HG03103 (cell line): Measurements from ENCODE around the gene SET.
"Not testable (repeated sequence)": the region's sequence is repeated elsewhere in the genome, so short reads cannot be mapped to it uniquely, and the experiment has no call there.

Experiments
- ATAC-seq: cut with Tn5 transposase; IDR thresholded peaks from one replicate; pipeline ENCODE4 v1.9.1; 2021; ENCODE audit warnings: low read depth; ENCODE audit not compliant: unreplicated experiment

SET gene

DNA sequence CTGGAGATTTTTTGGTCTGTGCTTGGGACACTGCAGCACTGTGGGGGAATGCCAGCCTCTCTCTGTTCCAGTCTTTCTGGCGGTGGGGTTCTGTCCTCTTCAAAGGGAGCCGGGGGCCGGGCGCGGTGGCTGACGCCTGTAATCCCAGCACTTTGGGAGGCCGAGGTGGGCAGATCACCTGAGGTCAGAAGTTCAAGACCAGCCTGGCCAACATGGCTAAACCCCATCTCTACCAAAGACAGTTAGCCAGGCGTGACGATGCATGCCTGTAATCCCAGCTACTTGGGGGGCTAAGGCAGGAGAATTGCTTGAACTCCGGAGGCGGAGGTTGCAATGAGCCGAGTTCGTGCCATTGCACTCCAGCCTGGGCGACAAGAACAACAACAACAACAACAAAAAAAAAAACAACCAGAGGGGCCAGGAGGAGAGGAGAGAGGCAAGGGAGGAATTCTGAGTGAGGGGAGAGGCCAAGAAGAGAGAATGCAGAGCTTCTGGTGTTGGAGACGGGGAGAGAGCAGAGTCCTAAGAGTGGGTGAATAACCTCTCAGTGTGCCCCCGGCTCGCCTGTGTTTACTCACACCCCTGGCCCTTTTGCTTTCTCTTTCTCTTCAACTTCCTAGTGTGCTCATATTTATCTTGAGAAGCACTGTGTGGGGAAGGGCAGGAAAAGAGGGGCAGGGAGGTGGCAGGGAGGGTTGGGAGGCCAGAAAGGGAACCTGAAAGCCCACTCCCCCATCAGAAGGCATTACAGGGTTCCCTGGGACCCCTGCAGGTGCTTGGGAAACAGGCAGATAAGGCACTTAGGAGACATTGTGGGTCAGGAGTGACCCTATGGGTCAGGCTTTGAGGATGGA lies 3.2 kb upstream of the SET start:
- no peak for ATAC-seq

- ATAC-seq, result no peak
These were observed 1.6 kb upstream of the SET start for GRCh38 chr9:128687453-128687852.

- ATAC-seq, result peak; percentile 13
These were observed 312 bp downstream of the SET start for GRCh38 chr9:128689293-128689774.

- no peak for ATAC-seq
These were observed 1.0 kb downstream of the SET start for GRCh38 chr9:128689820-128690683.

DNA sequence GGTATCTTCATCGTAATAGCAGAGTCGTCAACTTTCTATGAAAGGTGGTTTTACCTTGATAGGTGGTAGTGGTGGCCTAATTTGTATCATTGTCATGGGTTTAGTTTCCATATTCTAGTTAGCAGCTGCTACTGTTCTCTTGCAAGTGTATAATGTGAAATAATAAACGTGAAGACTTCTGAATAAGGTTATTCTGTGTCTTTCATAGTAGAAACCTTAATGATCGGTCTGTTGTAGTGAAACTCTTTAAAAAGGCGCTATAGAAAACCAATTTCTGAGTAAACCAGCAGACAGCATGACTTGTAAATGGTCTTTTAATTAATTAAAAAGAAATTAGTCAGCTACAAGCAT lies 1.6 kb downstream of the SET start:
- no peak for ATAC-seq

- not testable (repeated sequence) for ATAC-seq
These were observed 4.7 kb downstream of the SET start for GRCh38 chr9:128693738-128694137.

DNA sequence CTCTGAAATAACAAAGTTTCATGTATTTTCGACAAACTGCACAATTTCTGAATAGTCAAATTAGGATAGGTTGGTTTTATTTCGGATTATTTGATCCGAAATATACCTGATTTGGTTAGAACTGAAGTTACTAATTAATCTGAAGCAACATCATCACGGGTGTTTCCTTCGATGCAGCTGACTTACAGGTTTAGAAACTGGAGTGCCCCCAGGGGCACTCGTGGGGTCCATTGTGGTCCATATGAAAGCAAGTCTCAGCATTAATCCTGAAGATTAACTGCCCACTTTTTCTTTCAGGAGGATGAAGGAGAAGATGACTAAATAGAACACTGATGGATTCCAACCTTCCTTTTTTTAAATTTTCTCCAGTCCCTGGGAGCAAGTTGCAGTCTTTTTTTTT lies 5.3 kb downstream of the SET start:
- ATAC-seq, result no peak

- ATAC-seq, result no peak
These were observed 8.1 kb downstream of the SET start for GRCh38 chr9:128696923-128697707.

- ATAC-seq, result not testable (repeated sequence)
These were observed 10.2 kb downstream of the SET start for GRCh38 chr9:128699096-128699795.

- ATAC-seq, result no peak
These were observed 12.3 kb downstream of the SET start for GRCh38 chr9:128701227-128701854.

DNA sequence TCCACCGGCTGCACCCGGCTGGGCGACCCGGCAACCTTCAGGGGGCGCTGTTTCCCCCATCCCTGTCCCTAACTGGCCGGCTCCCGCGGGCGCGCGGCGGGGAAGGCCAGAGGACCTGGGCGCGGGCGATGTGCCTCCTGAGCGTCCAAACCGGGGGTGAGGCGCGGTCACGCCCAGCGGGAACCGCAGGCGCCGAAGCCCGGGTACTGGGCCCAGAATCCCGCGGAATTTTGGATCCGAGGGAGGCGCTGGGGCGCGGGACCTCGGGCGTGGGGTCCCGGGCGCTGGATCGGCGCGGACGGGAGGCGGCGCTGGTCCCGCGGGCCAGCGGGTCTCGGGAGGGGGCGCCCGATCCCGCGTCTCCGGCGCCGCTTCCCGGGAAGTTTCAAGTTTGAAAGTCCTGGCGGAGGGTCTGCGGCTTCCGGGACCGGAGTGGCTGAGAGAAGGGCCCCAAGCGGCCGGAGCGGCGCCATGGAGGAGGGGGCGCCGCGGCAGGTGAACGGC lies 13.5 kb downstream of the SET start, which contains the start of gene PKN3:
TSS of gene PKN3 (plus strand) at position 59 of the 504 bp plus-strand sequence. CDS start at position 472, 413 bp downstream.
- peak; percentile 71 for ATAC-seq

DNA sequence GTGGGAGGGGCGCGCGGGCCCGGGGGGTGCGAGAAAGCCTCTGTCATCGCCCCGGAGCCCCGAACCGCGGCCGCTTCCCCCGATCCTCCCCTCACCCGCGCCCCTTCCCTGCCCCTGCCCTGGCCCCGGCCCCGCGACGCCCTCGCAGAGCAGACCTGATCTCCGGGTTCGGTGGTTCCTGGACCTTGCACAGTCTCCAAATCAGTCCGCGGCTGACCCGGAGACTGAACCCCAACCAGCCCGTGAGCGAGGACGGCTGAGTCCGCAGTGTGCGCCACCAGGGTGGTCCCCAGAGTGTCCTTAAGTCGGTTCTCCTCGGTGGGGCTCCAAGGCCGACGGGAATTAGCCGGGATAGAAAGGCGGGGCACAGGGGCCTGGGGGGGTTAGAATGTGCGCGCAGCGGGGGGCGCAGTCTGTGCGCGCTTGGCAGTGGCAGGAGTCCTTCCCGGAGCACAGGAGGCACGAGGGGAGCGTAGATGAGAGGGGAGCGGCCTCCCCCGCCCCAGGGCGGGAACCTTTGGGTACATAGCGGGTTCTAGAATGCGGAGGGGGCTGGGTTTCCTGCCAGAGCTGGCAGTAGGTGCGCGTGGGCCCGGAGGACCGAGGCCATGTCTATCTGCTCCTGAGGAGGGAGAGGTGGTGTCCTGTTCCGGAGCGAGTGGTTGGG lies 14.1 kb downstream of the SET start:
- no peak for ATAC-seq

DNA sequence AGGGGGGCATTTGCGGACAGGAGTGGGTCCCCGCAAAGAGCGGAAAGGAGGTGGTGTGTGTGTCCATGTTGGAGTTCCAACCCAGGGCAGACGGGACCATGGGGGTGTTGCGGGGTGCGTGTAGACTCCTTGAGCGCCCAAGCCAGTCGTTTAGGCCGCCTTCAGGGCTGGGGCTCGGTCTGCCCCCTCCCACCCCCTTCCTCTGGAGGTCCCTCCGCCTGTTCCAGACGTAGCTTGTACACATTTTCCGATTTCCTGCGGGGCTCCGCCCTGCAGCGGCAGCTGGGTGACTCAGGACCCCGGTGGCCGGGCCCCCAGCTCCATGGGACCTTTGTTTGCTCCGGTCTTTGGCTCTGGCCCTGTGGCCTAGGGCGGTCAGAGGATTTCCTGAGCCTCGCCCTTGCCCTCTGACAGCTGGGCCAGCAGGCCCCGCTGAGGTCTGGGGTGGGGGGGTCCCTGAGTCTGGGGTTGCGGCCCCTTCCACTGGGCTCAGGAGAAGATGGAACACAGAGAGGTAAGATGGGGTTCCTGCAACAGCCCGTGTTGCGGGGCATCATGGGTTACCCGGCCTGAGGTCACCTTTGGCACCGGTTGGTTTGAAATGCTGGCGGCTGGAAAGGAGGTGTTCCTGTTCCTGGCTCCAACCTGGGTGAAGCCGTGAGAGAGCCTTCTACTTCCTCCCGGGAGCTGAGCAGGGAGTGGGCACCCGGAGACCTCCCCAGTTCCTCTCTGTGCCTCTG lies 14.8 kb downstream of the SET start:
- no peak for ATAC-seq

DNA sequence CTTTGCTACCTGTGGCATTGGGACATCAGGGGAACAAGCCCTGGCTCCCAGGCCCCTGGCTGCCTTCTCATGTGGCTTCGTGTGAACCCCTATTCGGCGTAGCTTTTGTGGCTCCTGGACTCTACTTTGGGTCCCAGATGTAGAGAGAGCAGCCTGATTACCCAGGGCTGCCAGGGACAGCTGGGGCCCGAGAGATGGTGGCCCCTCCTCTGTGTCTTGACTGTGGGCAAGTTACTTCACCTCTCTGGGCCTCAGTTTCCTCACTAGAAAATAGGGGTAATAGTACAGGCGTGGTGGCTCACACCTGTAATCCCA lies 15.3 kb downstream of the SET start:
- no peak for ATAC-seq

DNA sequence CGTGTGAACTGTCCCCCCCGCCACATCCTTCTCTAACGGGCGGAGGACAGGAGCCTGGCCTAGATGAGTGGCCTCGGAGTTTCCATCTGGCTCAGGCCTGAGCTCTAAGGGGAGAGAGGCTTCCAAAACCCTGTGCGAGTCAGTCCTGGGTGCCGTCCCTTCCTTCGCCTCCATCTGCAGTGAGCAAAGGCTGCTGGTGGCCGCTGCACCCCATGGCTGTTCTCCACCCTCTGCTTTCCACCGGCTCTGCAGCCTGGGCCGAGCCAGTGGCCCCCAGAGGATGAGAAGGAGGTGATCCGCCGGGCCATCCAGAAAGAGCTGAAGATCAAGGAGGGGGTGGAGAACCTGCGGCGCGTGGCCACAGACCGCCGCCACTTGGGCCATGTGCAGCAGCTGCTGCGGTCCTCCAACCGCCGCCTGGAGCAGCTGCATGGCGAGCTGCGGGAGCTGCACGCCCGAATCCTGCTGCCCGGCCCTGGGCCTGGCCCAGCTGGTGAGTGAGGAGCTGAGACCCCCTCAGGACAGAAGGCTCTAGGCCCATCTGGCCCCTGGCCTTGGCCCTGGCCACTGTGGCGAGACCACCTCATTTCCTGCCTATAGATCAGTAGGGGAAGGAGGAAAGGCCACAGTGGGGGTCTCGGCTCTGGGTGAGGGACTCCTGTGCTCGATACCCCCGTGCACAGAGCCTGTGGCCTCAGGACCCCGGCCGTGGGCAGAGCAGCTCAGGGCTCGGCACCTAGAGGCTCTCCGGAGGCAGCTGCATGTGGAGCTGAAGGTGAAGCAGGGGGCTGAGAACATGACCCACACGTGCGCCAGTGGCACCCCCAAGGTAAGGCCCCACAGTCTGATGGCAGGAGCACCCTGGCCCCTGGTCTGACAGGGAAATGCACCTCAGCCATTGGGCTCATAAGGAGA lies 16.3 kb downstream of the SET start:
- ATAC-seq, result no peak

DNA sequence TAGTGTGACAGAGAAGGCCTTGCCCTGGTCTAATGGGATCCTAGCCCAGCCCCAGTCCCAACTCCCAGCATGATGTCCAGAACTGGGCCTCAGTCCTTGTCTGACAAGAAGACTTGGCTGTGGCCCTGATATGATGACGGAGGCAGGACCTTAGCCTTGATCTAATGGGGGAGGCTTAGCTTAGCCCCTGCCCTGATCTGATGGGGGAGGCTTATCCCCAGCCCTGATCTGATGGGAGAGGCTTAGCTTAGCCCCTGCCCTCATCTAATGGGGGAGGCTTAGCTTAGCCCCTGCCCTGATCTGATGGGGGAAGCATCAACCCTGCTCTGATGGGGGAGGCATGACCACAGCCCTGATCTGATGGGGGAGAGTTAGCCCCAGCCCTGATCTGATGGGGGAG lies 17.0 kb downstream of the SET start:
- no peak for ATAC-seq

DNA sequence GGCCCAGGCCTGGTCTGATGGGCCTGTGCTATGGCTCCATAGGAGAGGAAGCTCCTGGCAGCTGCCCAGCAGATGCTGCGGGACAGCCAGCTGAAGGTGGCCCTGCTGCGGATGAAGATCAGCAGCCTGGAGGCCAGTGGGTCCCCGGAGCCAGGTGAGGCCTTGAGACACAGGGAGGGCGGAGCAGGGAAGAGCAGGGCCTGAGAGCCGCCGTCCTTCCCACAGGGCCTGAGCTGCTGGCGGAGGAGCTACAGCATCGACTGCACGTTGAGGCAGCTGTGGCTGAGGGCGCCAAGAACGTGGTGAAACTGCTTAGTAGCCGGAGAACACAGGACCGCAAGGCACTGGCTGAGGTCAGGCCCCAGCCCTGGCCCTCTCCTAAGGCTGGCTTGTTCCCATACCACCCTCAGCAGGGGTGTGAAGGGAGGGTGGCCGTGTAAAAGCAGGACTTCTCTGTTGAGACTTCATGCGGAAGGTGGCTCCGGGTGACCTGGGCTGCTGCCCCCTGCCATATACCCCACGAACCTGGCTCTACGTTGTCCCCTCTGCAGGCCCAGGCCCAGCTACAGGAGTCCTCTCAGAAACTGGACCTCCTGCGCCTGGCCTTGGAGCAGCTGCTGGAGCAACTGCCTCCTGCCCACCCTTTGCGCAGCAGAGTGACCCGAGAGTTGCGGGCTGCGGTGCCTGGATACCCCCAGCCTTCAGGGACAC lies 17.8 kb downstream of the SET start:
- no peak for ATAC-seq
